HG03571 (cell line): ENCODE measurements around the gene FAF2.
"Not testable (repeated sequence)": the region's sequence is repeated elsewhere in the genome, so short reads cannot be mapped to it uniquely, and the experiment has no call there.

Experiments used
- ATAC-seq: cut with Tn5 transposase; IDR thresholded peaks from one replicate; pipeline ENCODE4 v1.9.1; 2021; ENCODE audit not compliant: unreplicated experiment

Gene FAF2

GRCh38 chr5:176542135-176542595, 94.0 kb downstream of the FAF2 start:
- ATAC-seq: no peak

GRCh38 chr5:176542596-176543427, 94.6 kb downstream of the FAF2 start:
- ATAC-seq: peak; percentile 39

GRCh38 chr5:176543428-176544182, 95.4 kb downstream of the FAF2 start:
- ATAC-seq: peak; percentile 61

DNA sequence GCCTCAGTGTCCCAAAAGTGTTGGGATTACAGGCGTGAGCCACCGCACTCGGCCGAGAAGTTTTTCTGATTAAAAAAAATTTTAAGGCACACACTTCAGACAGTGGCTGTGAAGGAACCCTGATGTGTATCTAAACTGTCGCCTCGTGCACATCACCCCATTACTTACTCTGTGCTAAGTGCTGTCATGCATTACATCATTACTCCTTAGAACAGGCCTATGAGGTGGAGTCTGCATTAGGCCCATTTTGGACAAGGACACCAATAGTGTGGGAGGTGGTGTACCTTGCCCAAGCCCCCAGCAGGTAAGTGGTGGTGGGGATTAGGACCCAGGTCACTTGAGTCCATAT, 97.2 kb downstream of the FAF2 start:
- ATAC-seq: no peak

- no peak for ATAC-seq
Observed at GRCh38 chr5:176545737-176546509, 97.7 kb downstream of the FAF2 start.

DNA sequence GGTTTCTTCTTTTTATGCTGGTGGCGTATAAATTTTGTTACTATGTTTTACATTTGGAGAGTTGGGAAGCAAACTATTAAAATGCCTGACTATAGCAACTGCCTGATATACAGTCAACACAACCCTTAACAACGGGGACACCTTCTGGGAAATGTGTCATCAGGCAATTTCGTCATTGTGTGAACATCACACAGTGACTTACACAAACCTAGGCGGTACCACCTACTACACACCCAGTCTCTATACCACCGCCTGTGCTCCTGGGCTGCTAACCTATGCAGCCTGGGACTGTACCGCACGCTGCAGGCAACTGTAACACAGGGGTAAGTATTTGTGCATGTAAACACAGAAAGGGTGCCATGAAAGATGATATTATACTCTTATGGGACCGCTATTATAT, 99.6 kb downstream of the FAF2 start:
- ATAC-seq: no peak

DNA sequence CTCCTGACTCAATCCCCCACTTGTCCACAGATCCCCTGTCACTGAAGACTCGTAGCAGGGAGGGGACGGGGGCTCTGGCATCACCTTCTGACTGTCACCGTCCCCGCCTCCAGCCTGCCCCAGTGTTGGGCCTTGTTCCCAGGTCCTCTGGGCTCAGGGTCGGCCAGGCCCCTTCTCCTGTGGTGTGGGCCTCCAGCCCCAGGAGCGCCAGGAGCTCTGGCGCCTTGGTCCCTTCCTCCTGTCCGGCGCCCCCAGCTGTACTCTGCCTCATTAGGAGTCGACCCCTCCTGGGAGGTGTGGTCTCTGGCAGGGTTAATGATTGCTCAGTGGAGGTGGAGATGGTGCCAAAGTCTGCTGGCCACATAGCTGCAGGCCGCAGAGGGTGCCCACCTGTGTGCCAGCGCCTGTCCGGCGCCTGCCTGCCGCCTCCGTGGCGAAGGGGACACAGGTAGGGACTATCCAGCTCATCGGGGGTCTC, 100.8 kb downstream of the FAF2 start, which contains the start of gene CDHR2:
Gene CDHR2, plus strand, starts transcription at position 376 of the 478 bp plus-strand sequence. CDS start 16,011 bp downstream, outside the sequence.
- no peak for ATAC-seq

- no peak for ATAC-seq
Observed at GRCh38 chr5:176549871-176550270, 101.7 kb downstream of the FAF2 start.

- no peak for ATAC-seq
Observed at GRCh38 chr5:176550275-176550831, 102.2 kb downstream of the FAF2 start.

DNA sequence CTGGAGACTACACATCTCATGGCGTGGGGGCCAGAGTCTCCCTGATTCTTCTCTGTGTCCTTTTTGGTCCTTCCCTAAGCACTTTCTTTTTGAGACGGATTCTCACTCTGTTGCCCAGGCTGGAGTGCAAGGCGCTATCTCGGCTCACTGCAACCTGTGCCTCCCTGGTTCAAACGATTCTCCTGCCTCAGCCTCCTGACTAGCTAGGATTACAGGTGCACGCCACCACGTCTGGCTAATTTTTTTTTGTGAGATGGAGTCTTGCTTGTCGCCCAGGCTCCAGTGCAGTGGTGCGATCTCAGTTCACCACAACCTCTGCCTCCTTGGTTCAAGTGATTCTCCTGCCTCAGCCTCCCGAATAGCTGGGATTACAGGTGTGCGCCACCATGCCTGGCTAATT, 102.8 kb downstream of the FAF2 start:
- ATAC-seq: not testable (repeated sequence)

GRCh38 chr5:176552332-176552869, 104.2 kb downstream of the FAF2 start:
- ATAC-seq: no peak

- ATAC-seq: no peak
Observed at GRCh38 chr5:176553260-176554085, 105.3 kb downstream of the FAF2 start.

DNA sequence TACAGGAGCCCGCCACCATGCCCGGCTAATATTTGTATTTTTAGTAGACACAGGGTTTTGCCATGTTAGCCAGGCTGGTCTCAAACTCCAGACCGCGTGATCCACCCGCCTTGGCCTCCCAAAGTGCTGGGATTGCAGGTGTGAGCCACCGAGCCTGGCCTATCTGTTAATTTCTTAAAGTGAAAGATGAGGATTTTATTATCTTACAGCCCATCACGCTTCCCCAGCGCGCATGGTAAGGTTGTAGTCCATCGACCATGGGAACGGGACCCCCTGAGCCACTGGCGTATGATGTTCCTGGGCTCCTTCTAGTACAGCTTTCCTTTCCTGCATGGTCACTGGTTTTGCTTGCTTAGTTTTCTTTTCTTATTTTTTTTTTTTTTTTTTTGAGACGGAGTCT, 109.7 kb downstream of the FAF2 start:
- ATAC-seq: no peak
